CD1c-positive myeloid dendritic cell (primary cell): ENCODE results near the gene TNRC18.
A peak's percentile ranks its signal among the peaks of the same experiment; 100 is the strongest.

Experiments
- DNase-seq: peaks from one replicate; pipeline ENCODE4 v3.0.0-alpha.2; 2016; ENCODE audit errors: extremely low spot score

TNRC18 gene

DNA sequence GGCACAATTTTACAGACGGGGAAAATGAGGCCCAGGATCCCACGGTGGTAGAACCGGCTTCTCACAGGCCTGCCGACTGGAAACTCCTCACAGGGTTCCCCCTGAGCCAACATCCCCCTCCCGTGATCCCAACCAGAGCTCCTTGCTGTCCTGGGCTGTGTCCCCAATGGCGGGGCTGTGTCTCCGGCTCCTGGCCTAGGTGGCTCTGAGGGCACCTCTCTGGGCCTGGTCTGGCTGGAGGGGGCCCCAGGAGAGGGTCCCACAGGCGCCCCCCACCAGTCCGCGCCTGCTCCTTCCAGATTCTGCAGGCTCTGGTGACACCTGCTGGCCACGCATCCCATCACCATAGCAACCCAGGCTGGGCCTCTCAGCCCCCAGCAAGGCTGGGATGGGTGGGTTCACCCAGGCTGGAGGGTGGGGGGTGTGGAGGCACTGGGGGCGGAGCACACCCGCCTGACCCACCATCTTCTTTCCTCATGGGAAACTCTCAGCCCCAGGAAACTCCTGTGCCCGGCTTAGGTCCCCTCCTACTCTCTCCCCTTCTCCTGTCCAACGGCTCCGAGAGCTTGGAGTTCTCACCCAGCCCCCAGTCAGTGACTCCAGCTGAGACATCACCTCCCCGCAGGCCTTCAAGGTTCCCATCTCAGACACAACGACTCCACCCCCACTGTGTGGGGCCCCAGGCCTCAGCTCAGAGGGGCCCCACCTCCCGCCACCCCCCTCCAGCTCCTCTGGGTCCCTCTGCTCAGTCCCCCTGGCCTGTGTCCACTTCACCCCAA is 27.1 kb upstream of the TNRC18 start:
- peak; percentile 41 for DNase-seq

DNA sequence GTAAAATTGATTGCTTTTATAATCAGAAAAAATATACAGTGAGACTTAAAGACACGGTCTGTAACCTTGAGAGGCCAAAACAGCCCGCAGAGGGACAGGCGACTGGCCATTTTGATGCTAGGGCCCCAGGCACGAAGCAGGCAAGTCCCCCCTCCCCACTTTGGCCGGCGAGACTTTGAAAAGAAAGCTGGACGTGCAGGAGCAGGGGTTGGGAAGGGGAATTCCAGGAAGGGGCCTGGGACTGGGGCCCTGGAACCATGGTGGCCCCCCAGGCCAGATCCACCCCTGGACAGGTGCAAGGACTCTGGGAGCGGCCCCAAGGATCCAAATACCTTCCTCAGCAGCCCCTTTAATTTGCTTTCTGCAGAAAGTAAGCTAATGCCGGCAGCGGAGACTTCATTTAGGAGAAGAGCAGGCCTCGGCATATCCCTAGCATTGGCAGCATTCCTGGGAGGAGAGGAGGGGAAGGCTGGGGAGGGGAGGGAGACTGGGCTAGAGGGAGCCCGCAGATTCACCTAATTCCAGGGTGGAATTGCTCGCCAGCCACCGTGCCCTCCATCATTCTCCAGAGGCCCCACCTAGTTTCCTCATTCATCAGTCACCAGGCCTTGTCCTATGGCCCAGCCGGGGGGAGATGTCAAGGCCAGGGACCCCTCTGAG is 24.9 kb upstream of the TNRC18 start:
- DNase-seq = no peak

DNA sequence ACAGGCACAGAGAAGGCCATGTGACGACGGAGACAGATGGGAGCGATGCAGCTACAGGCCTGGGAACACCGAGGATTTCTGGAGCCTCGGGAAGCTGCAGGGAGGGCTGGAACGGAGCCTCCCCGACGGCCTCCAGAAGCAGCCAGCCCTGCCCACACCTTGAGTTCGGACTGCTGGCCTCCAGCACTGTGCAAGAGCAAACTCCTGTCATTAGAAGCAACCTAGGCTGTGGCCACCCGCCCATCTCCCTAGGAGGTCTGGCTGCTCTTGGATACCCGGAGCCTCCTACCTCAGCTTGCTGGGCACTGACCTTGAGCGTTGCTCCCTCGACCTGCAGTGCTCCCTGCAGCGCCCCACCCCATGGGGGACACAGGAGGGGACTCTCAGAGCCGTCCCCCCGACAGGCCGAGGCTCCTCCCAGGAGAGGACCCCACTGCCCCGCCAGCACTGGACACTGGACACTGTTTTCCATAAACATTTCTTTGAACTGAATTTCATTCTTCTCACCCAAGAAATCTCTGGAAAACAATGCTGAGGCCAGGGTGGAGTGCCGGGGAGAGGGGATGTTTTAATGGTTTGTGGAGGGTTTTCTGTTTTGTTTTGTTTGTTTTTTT is 22.5 kb upstream of the TNRC18 start:
- DNase-seq = no peak

DNA sequence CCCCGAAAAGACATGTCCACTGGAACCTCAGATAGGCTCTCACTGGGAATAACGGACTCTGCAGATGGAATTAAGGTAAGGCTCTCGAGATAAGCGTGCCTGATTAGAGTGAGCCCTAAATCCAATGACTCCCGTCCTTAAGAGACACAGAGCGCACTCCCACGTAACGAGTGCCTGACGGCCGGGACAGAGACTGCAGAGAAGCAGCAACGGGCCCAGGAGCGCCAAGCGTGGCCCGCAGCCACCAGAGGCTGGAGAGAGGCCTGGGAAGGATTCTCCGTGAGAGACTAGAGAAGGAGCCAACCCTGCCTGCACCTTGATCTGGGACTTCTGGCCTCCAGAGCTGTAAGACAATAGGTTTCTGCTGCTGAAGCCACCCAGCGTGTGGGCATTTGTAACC is 20.0 kb upstream of the TNRC18 start:
- no peak for DNase-seq

DNA sequence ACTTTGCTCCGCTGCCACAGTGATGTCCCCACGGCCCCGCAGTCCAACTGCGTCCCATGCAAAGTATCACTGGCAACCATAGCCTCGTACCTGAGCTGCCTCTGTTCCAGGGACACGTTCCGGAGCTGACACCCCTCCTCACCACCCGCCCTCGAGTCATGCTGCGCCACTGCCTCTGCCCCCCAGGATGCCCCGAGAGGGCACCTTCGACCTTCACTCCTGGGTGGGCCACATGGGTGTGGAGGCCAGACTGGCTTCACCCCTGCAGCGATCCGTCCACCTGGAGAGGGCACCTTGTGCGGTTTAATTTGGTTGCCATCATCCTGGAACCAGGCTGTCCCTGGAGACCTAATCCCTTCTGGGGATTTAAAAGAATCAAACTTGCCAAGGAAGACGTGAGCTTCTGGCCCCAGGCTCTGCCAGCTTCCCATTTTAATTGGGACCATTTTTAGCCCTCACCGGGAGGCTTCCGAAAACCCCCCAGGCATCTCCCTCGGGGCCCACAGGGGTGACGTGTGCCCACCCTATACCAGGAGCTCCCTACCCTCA is 19.2 kb upstream of the TNRC18 start:
- DNase-seq = no peak

DNA sequence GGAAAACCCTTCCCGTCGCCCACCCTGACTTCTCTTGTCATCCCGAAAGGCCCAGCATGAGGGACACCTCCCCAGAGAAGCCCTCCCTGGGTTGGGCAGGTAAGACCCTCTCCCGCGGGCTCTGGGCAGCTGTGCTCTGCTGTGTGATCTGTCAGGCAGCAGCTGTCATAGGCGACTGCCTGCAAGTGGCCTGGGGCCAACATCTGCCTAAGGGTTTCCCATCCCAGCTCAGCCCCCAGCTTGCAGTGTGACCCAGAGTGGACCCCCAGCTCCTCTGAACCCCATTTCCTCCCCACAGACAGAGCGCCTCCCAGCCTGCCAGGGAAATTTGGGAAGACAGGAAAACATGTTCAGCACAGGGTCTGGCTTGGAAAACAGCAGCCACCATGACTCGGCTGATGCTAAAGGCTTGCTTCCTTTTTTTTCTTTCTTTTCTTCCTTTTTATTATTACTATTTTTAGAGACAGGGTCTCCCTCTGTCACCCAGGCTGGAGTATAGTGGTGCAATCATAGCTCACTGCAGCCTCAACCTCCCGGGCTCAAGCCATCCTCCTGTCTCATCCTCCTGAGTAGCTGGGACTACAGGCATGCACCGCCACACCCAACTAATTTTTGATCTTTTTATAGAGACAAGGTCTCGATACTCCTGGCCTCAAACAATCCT is 18.3 kb upstream of the TNRC18 start:
- DNase-seq = no peak

DNA sequence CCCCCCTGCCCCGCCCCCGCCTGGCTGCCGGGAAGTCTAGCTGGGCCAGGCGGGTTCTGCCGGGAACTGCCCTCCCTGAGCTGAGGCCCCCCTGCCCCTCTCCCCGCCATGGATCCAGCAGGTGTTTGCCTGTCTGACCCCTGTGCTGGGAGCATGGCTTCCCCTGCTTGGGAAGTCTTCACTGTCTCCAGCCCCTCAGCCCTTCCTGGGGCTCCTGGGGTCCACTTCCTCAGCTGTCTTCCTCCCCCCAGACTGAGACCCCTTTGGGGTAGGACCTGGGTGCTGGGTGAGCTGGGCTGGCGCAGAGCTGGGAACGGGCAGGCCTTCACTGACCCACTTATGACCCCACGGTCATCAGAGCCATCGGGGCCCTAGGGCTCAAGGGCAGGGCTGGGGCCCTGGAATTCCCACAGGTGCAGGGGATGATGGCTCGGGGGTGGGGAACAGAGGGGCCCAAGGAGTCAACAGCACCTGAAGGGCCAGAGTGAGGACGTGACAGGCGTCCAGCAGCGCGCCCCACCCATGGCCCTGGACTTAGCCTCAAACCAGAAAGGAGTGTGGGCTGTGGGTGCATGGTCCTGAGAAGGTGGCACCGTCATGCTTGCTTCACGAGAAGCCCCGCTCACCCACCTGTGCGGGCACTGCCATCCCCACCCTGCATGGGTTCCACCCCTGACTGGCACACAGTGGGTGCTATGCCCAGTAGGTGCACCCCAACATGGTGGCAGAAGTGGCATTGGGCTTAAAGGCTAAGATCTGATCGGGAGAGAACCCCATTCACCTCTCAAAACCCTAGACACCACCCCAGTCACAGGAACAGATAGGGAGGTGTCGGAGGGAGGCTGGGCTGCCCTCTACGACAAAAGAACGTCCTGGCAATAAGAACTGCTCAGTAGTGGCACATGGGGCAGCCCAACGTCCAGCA is 16.2 kb upstream of the TNRC18 start:
- DNase-seq = no peak

DNA sequence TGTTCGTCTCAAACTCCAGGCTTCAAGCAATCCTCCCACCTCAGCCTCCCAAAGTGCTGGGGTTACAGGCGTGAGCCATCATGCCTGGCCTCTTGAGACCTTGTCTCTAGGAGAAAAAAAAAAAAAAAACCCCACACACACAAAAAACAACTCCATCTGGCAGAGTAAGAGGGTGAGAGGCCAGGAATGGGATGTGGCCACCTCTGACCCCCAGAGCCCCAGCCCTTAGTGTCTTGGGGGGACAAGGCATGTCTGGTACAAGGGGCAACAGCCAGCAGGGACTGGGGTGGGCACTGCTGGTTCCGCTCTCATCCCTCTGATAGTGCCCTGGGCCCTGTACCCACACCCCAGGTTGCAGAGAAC is 15.6 kb upstream of the TNRC18 start:
- DNase-seq = no peak

DNA sequence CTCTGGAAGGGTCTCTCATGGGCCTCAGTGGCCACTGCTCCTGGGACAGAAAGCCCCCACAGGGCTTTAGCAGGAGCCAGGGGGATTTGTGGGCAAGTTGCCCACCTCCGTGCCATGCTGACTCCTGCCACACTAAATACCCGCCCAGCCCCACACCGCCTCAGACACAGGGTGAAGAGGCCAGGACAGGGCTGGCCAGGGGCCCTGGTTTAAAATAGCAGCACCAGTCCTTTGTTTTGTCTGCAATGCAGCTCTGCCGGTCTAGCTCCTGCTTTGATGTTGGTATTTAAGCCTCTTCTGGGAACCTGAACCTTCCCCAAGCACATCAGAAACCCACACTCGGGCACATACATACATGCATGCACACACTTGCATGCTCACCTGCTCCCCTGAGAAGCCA is 14.4 kb upstream of the TNRC18 start:
- no peak for DNase-seq

DNA sequence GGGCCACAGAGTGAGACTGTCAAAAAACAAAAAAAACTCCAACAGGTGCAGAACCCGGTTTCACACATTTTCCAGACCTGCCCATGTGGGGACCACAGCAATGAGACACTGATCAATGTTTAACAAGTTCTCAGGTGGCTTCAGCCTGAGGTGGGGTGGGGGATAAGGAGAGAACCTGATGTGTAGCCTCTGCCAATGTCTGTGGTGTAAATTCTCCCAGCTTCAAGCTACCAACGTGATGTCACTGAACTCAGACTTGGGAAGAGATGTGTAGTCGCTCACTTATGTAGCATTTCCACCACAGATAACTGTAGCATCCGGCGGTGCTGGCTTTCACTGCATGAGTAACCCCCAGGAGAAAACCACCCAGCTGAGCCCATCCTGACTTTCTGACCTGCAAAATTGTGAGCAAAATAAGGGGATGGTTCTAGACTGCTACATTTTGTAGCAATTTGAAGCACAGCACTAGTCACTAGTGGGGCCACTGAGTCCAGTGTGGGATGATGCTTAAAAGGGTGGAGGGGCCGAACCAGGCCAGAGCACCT is 13.8 kb upstream of the TNRC18 start:
- DNase-seq = no peak

DNA sequence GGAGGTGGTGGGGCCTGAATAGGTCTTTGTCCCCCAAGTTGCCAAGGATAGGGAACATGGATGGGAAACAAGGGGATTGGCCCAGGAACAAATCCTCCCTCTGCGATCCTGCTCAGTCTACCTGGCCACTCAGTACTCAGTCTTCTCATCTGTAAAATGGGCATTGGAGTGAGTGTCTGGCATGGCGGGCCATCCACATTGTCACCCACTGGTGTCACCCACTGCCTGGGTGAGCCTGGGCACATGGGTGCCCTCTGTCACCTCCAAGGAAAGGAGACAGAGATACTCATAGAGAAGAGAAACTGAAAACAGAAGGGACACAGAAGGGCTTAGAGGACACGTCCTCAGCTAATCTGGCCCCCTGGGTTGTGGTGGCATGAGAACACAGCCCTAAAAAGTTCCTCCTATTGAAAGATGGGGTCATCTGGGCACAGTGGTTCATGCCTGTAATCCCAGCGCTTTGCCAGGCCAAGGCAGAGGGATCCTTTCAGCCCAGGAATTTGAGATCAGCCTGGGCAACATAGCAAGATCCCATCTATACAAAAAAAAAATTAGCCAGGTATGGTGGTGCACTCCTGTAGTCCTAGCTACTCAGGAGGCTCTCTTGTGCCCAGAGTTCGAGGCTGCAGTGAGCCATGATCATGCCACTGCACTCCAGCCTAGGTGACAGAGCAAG is 12.5 kb upstream of the TNRC18 start:
- no peak for DNase-seq

DNA sequence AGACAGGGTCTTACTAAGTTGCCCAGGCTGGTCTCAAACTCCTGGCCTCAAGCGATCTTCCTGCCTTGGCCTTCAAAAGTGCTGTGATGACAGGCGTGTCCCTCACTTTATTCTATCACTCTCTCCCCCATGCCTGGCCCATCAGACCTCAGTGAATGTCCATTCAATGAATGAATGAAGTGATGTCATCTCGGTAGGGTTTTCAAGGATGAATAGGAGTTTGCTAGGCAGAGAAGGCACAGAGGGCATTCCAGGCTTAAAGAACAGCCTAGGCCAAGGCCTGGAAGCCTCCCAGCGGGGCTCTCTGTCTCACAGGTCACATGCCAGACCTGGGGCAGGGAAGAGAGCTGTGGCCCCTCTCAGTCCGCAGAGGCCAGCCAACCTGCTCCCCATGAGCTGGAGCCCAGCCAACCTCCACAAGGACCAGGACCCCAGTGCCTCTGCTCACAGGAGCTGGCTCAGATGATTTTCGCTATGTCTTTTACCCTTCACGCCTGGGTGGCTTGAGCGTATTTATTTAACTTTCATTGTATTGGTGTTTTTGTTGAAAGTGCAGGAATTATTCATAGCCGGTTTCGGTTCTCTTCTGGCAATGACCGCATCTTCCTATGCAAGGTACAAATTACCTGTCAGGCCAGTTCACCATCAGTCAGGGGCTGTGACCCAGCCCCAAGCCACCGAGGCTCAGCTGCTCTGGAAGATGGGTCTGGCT is 11.8 kb upstream of the TNRC18 start:
- DNase-seq = no peak

DNA sequence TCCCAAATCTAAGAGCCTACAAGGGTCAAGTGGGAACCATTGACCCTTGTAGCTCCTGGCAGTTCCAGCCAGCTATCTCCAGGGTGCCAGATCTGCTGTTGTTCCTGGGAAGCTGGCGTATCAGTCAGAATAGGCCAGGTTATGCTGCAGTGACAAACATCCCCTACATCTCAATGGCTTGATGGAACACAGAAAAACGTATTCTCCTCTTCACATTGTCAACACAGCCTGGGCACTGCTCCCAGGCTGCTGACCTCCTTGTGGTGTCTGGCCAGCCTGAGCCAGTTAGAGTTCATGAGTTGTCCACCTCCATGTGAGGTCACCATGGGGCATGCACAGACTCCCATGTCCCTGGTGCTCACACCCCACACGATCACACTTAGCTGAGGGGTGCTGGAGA is 9.5 kb upstream of the TNRC18 start:
- no peak for DNase-seq

DNA sequence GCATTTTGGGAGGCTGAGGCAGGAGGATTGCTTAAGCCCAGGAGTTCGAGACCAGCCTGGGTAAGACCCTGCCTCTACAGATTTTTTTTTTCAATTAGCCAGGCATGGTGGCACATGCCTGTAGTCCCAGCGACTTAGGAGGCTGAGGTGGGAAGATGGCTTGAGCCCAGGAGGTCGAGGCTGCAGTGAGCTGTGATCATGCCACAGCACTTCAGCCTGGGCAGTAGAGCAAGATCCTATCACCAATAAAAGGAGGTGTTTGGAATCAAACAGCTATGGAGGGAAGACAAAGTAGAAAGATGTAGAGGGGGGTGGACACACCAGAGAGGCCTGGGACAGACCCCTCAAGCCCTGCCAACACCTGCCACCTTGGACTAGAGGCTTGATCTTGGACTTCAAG is 9.1 kb upstream of the TNRC18 start:
- DNase-seq = no peak

DNA sequence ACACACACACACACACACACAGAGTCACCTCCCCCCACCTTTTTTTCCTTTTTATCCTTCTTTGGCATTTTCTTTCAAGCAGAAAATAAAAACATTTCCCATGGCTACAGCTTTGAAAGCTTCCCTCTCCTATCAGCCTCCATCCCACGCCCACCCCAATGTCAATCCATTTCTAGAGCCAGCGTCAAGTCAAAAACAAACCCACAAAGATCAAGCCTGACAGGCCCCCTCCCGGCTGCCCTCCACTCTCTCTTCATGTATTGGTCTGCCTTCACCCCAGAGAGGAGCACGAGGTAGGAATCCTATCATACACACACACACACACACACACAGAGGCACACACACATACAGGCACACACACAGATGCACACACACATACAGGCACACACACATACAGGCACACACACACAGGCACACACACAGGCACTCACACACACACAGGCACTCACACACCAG is 8.0 kb upstream of the TNRC18 start:
- DNase-seq = no peak

DNA sequence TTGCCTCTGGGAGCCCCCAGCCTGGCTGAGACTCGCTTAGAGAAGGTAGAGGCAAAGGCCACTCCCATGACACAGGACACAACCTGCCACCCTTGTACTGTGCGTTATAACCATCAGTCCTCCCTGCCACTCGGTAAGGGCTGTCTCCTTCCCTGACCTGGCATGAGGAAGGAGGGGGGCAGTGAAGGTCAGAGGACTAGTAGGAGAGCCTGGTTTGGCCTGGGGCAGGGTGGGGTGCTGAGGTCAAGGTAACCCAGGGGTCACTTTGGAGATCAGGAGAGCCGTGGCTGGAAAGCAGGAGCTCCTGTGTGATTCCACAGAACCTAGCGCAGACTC is 6.9 kb upstream of the TNRC18 start:
- no peak for DNase-seq

DNA sequence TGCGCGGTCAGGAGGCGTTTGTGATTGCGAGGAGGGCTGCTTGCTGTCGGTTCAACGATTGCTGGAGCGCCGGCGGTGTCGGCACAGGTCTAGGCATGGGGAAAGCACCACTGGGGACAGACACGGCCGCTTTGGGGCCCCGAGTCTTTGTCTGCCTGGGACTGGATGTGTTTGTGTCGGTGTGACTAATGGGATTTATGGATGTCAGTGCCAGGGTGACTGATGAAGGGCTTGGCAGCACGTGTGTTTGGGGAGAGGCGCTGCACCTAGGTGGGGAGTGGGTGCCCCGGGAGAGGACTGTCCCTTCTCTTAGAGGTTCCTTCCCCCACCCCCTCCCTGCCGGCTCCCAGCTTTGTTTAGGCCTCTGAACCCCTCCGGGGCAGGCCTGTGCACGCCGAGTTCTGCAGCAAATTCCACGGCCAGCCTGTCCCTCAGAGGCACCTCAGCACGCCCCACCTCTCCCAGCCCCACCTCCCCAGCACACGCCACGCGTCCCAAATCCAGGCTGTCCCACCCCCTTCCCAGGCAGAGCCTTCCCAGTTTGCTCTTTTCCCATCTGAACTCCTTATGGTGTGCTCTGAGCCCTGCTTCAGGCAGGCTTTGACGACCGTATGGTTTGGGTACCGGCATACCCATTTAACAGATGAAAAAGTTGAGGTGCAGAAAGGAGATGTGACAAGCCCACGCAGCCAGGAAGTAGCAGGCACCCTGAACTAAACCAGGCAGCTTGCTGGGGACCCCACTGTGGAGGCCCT is 6.4 kb upstream of the TNRC18 start:
- no peak for DNase-seq

DNA sequence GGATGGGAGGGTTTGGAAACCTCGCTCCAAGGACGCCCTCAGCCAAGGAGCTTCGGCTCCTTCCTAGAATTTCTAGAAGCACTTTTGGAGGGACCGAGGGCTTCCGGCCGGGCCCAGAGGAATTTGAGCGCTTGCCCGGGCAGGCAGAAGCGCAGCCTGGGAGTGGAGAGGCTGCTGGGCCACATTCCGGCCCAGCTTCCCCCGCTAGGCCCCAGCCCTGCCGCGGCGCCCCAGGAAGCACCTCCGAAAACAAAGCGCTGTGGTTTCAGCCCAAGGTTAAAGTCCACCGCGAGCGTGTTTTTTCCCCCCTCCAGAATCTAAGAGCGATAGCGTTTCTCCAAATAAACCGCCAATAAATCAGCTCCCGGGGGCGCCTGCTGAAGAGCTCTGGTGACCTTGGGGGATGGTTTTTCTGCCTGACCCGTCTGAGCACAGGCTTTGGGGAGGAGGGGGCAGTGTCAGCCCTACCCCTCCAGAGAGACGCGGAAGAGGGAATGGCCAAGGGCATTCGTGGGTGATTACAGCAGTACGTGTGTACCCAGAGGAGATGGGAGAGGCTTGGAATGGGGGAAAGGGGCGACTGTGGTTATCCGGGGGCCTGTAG is 5.7 kb upstream of the TNRC18 start:
- DNase-seq = no peak
